ENCODE data around the gene C9orf152.
A peak's percentile ranks its signal among the peaks of the same experiment; 100 is the strongest.

Gene C9orf152

GRCh38 chr9:110179734-110180133, 28.2 kb downstream of the C9orf152 start:
- DNase-seq = no peak

DNA sequence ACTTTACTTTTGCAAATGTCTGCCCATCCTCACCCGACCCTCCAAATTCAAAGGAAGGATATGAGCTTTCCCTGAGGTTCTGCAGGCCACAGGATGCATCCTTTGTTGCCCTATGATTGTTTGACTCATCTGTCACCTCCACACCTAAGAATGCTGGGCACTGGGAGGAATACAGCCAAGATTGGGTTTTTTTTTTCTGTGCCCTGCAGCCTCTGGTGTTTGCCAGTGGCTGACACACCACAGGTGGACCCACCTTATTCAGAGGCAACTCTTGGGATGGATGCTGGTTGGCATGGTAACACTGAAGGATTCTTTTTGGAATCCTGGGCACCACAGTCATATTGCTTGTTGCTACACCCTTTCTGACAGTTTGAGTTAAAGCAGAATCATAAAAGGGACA, 29.7 kb downstream of the C9orf152 start:
- no peak for DNase-seq

- DNase-seq = no peak
Measured at GRCh38 chr9:110175275-110175968, 32.5 kb downstream of the C9orf152 start.

DNA sequence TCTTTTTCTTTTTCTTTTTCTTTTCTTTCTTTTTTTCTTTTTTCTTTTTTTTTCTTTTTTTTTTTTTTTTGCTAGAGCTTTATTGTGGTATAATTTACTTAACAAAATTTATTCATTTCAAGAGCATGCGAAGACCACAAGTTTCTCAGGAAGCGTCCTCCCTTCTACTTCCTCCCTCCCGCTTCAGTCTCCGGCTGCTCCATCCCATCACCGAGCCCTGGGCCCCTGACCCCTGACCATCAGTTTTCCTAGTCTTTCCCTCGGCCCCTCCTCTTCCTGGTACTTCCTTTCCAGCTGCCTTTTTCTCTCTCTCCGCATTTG, 34.7 kb downstream of the C9orf152 start:
- DNase-seq = no peak

- no peak for DNase-seq
Measured at GRCh38 chr9:110170357-110171257, 37.4 kb downstream of the C9orf152 start.

DNA sequence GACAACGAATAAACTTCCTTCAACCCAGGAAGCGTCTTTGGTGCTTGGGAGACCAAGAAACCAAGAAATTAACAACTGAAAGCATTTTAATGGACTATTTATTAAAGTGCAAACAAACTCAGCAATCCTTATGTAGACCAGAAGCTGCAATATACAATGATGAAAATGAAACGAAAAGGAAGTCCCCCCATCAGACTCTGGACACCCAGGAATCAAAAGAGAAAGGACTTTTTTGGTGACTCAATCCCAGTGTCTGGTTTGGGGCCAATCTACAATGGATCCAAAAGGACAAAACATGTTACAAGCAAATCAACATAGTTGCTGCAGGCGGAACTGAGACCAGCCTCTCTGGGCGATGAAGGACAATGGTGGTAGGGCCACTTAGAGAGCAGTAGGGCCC, 39.5 kb downstream of the C9orf152 start:
- no peak for DNase-seq

DNA sequence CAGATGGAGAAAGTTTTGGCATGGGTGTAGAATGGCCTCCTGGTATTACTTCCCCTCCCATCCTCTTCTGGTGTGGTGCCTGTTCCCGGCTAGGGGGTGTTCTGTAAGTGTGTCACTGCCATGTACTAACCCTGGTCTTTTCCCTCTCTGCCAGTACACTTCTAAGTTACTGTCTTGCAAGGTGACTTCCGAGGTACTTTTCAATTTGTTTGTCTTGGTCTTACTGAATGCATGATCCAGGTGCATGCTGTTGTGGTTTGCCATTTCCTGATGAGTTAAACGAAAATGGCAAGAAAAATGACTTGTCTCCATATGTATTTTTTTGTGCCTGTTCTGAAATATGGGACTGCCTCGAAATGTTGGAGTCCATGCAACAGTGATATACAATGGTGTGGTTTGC, 46.0 kb downstream of the C9orf152 start:
- DNase-seq = no peak

- no peak for DNase-seq
Measured at GRCh38 chr9:110160685-110161084, 47.3 kb downstream of the C9orf152 start.

GRCh38 chr9:110160123-110160522, 47.8 kb downstream of the C9orf152 start:
- DNase-seq = no peak

DNA sequence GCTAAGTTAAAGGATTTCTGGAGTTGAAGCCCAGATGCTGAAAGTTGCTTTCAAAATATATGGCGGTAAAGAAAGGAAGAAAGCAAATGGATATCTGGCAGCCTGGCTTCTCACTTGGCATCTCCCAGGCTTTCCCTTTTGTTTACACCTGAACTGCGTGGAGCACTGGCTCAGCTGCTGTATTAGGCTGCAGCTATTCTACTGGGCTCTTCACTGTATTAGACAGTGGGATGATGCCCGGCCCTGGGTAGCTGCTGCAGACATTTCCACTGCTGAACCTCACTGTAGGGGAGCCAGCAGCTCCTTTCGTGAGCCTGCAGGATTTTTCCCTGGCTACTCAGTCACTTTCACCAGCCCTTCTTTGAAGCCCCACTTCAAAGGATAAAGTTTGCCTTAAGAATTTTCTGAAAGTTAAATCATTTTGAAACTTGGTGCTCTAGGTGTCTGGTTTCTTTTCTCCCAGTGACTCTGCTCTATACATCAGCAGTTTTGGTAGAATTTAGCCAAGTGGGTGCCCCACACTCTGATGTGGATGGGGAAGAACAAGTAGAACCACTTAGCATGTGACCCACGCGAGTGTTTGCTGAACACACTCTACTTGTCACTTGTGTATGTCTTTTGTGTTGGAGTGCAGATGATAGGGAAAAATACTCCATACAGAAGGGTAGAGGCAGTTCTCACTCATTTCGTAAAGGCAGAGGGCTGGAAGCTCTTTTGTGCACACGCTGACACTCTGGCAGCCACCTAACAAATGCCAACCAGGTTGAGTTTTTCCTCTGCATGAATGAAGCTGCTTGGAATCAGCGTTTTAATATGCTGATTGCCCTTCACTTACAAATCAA, 49.9 kb downstream of the C9orf152 start:
- no peak for DNase-seq

DNA sequence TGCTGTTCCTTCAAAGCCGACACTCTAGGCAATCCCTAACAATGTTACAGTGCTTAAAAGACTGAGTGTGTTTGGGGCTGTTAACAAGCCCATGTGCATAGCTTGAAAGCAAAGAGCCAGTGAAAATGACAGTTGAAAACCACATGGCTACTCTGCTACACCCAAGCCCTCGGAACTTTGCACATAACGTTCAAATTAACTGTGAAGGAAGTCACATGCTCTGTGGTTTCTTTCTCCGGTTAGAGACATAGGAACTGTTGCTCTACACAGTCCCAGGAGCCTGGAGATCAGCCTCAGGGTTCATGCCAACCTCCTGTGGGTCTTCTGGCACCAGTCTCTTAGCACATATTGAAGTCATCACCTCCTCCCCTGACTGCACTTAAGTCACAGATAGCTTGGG, 51.1 kb downstream of the C9orf152 start:
- DNase-seq = no peak

GRCh38 chr9:110156416-110156815, 51.5 kb downstream of the C9orf152 start:
- DNase-seq = no peak

- DNase-seq = no peak
Measured at GRCh38 chr9:110155751-110156150, 52.2 kb downstream of the C9orf152 start.

GRCh38 chr9:110153431-110153830, 54.5 kb downstream of the C9orf152 start:
- DNase-seq = no peak

DNA sequence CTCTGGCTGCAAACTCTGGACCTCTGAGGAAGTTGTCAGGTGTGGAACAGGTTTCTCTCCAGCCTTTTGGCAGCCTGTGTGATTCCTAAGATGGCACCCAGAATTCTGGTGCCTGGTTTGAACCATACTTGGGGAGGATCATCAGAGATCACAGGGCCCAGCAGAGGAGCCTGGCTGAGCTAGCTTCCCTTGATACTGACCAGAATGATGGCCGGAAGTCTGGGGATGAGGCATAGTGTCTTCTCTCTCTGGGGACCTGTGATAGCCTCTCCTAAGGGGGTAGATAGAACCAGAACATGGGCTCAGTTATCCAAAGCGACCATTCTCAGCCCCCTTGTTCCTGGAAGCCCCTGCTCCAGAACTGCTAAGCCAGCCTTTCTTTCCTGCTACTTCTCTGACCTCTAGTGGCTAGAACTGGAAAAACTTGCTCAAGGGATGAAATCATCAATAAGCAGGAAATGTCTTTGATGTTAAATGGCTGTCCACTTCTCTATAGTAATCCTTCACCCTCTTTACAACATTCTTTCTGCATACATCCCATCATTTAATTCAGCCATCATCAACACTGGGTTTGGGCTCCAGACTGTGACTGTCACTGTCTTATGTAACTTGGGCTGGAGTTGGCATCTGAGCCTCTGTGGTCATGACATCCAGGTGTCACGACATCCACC, 55.1 kb downstream of the C9orf152 start:
- peak; percentile 10 for DNase-seq

All from NCI-H1048 (cell line).